Right atrium auricular region (tissue), 2 donors: ENCODE data around the gene MYO1D. TPM values are rescaled to one million over a fixed set of nuclear protein-coding genes. Genes with fewer than 3 reads are reported as not detected.

Experiments used
- DNase-seq: peaks from one replicate; pipeline ENCODE4 v3.0.0-alpha.2; 2019; ENCODE audit warnings: low spot score
- H3K27ac ChIP-seq, 2 donors: fragments of 200-600 bp; sonication (generic); 1 replicate in 1 of 2; 2 replicates in 1 of 2; pipeline ENCODE4 v1.5.1; 2016 to 2019
- H3K27me3 ChIP-seq, 2 donors: fragments of 200-600 bp; sonication (generic); one replicate each; pipeline versions ENCODE4 v1.5.1 to v1.6.0; 2017 to 2019
- H3K36me3 ChIP-seq: fragments of 200-600 bp; sonication (generic); one replicate; pipeline ENCODE4 v1.5.1; 2016
- H3K4me1 ChIP-seq, 2 donors: fragments of 200-600 bp; sonication (generic); one replicate each; pipeline versions ENCODE4 v1.5.1 to v1.6.0; 2017 to 2019
- H3K4me3 ChIP-seq, 2 donors: fragments of 200-600 bp; sonication (generic); 1 replicate in 1 of 2; 2 replicates in 1 of 2; pipeline ENCODE4 v1.5.1; 2017 to 2019; ENCODE audit warnings: mild to moderate bottlenecking in 1 of 2, moderate library complexity in 1 of 2
- H3K9me3 ChIP-seq, 2 donors: fragments of 200-600 bp; sonication (generic); one replicate each; pipeline ENCODE4 v1.5.1; 2019
- total RNA-seq, 2 donors: library from RNA; depleted of rRNA; stranded (reverse); fragments of >200 nt; gene quantifications; one replicate each; pipeline ENCODE4 v1.1.0, GENCODE V29; 2016
- TF ChIP-seq, protein P1 (sequence below), 2 donors: fragments of 200-600 bp; sonication (generic); IDR thresholded peaks; one replicate each; pipeline ENCODE4 v1.5.1; 2019; ENCODE audit warnings: antibody characterized with exemption in 2 of 2

Gene MYO1D
- total RNA-seq, 2 donors from 2014 or later, result 21.9 to 25.1 TPM

DNA sequence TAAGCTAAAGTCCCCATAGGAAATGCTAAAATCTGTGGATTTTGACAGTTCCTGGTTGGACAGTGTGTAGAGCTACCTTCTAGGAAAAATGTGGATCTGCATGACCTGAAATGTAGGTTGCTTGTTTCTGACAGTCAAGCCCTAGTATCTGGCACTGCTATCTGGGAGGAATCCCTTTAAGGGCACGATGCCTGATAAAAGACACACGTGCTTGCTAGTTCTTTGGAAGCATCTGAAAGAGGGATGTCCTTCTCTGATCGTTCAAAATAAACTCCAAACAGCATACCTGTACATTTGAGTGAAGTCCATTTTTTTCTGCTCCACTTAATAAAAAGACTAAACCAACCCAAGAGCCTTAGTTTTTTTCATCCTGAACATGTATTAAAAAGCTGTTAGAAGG lies 288.8 kb downstream of the MYO1D start:
- DNase-seq, result no peak
- TF ChIP-seq, protein P1, sequence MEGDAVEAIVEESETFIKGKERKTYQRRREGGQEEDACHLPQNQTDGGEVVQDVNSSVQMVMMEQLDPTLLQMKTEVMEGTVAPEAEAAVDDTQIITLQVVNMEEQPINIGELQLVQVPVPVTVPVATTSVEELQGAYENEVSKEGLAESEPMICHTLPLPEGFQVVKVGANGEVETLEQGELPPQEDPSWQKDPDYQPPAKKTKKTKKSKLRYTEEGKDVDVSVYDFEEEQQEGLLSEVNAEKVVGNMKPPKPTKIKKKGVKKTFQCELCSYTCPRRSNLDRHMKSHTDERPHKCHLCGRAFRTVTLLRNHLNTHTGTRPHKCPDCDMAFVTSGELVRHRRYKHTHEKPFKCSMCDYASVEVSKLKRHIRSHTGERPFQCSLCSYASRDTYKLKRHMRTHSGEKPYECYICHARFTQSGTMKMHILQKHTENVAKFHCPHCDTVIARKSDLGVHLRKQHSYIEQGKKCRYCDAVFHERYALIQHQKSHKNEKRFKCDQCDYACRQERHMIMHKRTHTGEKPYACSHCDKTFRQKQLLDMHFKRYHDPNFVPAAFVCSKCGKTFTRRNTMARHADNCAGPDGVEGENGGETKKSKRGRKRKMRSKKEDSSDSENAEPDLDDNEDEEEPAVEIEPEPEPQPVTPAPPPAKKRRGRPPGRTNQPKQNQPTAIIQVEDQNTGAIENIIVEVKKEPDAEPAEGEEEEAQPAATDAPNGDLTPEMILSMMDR (IDR thresholded peaks at IDR 0.05), result no peak
- Histone ChIP-seq H3K4me1 (peaks cover 0 to 4% of the 10 kb centered on the region in 2 donors), H3K27me3 (no peaks in the 10 kb centered on the region), H3K9me3 (peaks cover 0 to 3% of the 10 kb centered on the region in 2 donors), H3K4me3 (no peak overlapping the region), H3K27ac (no peak overlapping the region), H3K36me3 (no peaks in the 10 kb centered on the region)

DNA sequence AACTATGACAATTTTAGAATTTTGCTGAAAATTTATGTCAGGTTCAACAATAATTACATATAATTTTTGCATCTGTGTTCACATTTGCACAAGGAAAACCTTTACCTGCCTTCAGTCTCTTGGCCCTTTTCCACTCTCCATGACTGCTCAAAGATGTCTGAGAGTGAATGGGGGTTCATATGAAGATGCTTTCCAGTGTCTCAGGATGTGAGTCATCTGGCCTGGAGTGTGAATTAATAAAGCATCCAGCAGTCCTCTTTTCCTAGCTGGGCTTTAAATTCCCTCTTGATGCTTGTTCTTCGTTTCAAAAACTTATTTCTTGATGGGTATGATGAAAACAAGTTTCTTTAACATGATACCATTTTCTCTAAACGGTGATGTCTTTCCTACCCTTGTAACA lies 290.3 kb downstream of the MYO1D start:
- TF ChIP-seq, protein P1 (IDR thresholded peaks at IDR 0.05), result no peak
- H3K27ac ChIP-seq, result no peak overlapping the region
- H3K9me3 ChIP-seq, result peaks cover 0 to 8% of the 10 kb centered on the region in 2 donors
- no peak for DNase-seq
- no peaks in the 10 kb centered on the region for H3K36me3 ChIP-seq
- H3K4me3 ChIP-seq, result no peak overlapping the region
- no peaks in the 10 kb centered on the region for H3K27me3 ChIP-seq
- peaks cover 0 to 4% of the 10 kb centered on the region in 2 donors for H3K4me1 ChIP-seq

DNA sequence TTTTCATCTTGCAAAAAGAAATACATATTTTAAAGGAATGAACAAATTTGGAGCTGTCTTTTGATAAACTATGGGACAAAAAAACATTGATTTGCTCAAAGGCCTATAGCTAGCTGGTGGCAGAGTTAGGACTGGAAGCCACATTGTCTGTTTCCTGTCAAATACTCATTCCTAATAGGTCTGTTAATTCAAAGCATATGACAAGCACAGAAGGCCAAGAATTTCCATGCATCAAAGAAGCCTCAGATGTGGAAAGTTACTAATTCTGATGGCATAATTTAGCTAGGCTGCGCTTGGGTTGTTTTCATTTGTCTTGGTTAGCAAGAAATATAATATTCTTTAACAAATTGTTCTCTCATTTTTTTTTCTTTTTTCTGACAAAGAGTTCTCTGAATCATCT lies 292.1 kb downstream of the MYO1D start:
- H3K4me1 ChIP-seq, result no peaks in the 10 kb centered on the region
- H3K27me3 ChIP-seq, result no peaks in the 10 kb centered on the region
- no peak overlapping the region for H3K27ac ChIP-seq
- no peak overlapping the region for H3K4me3 ChIP-seq
- TF ChIP-seq, protein P1 (IDR thresholded peaks at IDR 0.05), result no peak
- H3K9me3 ChIP-seq, result peaks cover 0 to 8% of the 10 kb centered on the region in 2 donors
- DNase-seq, result no peak
- no peaks in the 10 kb centered on the region for H3K36me3 ChIP-seq

DNA sequence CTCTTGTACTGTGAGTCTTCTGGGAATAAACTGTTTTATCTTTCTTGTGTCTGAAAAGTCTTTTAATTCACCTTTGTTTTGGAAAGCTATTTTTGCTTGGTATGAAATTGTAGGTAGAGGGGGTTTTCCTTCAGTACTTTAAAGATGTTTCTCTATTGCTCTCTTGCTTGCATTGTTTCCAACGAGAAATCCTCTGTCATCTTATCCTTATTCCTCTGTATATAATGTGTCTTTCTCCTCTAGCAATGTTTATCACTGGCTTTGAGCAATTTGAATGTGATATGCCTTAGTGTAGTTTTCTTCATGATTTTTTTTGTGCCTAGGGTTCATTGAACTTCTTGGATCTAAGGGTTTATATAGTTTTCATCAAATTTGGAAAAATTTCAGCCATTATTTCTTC lies 293.9 kb downstream of the MYO1D start:
- H3K27ac ChIP-seq, result no peak overlapping the region
- TF ChIP-seq, protein P1 (IDR thresholded peaks at IDR 0.05), result no peak
- H3K9me3 ChIP-seq, result peaks cover 0 to 8% of the 10 kb centered on the region in 2 donors
- H3K4me1 ChIP-seq, result no peaks in the 10 kb centered on the region
- no peaks in the 10 kb centered on the region for H3K27me3 ChIP-seq
- DNase-seq, result no peak
- H3K4me3 ChIP-seq, result no peak overlapping the region
- no peaks in the 10 kb centered on the region for H3K36me3 ChIP-seq

DNA sequence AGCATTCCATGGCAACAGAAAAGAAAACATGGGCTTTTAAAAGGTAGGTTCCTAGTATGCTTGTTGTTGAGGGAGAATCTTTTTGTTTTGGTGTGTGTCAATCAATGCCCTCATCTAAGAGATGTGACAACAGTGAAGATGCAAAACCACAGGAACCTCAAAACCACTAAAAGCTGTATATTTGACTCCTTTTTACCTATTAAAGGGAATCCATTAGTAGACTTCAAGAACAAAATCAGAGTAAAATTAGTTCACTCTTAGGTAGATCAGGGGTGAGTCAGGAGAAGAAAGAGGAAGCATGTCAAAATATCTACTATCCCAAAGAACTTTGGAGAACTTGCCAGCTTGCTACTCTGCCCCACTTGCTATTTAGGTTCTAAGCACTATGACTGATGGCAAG lies 301.1 kb downstream of the MYO1D start:
- H3K27ac ChIP-seq, result no peak overlapping the region
- H3K27me3 ChIP-seq, result no peaks in the 10 kb centered on the region
- TF ChIP-seq, protein P1 (IDR thresholded peaks at IDR 0.05), result no peak
- no peaks in the 10 kb centered on the region for H3K9me3 ChIP-seq
- no peak for DNase-seq
- no peak overlapping the region for H3K4me3 ChIP-seq
- H3K36me3 ChIP-seq, result no peaks in the 10 kb centered on the region
- H3K4me1 ChIP-seq, result no peaks in the 10 kb centered on the region

DNA sequence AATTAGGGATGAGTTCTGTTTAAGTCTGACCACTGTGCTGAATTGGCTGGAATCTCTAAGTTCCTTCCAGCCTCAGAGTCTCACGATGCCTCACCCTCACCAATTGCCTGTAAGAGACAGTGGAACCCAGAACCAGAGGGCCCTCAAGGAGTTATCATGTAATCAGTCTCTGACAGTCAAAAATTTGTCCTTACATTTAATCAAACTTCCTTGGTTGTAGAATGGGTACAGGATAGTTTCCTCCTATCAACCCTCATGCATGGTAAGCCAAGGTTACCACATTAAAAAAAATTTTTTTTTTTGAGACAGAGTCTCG lies 306.9 kb downstream of the MYO1D start:
- Histone ChIP-seq H3K27ac (no peak overlapping the region), H3K36me3 (no peaks in the 10 kb centered on the region), H3K4me1 (no peaks in the 10 kb centered on the region), H3K4me3 (no peak overlapping the region), H3K9me3 (no peaks in the 10 kb centered on the region), H3K27me3 (no peaks in the 10 kb centered on the region)
- no peak for DNase-seq
- TF ChIP-seq, protein P1 (IDR thresholded peaks at IDR 0.05), result no peak
